Keratinocyte (primary cell): ENCODE results near the gene CBL. TPM values are rescaled to one million over a fixed set of nuclear protein-coding genes. Genes with fewer than 3 reads are reported as not detected.
A peak's percentile ranks its signal among the peaks of the same experiment; 100 is the strongest.

ENCODE experiments used
- DNase-seq: peaks from one replicate; pipeline ENCODE4 v3.0.0-alpha.2; 2011; ENCODE audit warnings: low read depth, missing footprints, low spot score
- FAIRE-seq: peaks from 2 replicates; lab custom pipeline; 2011; peaks lifted over from hg19 to GRCh38; lab: Jason Lieb, UNC
- H2AFZ ChIP-seq: 2 replicates; pipeline ENCODE4 v1.6.0; 2012; ENCODE audit warnings: low read length, control low read depth, inconsistent platforms; ENCODE audit not compliant: control insufficient read depth
- H3K27ac ChIP-seq: 2 replicates; pipeline ENCODE4 v1.5.1; 2011; ENCODE audit warnings: low read length; ENCODE audit not compliant: control insufficient read depth, insufficient read depth
- H3K27me3 ChIP-seq: 3 replicates; pipeline ENCODE4 v1.6.0; 2011; ENCODE audit warnings: low read length; ENCODE audit not compliant: control insufficient read depth, insufficient read depth; ENCODE audit errors: extremely low read depth
- H3K36me3 ChIP-seq, 2 experiments: 2 replicates in 1 of 2; 3 replicates in 1 of 2; pipeline ENCODE4 v1.5.1; 2011; ENCODE audit warnings: low read length in 2 of 2, mild to moderate bottlenecking in 1 of 2; ENCODE audit not compliant: control insufficient read depth in 2 of 2, insufficient read depth in 2 of 2; ENCODE audit errors: extremely low read depth in 1 of 2
- H3K4me1 ChIP-seq: 3 replicates; pipeline ENCODE4 v1.5.1; 2011; ENCODE audit warnings: low read length; ENCODE audit not compliant: control insufficient read depth, insufficient read depth; ENCODE audit errors: extremely low read depth
- H3K4me2 ChIP-seq: 3 replicates; pipeline ENCODE4 v1.6.0; 2011; ENCODE audit warnings: low read depth, low read length; ENCODE audit not compliant: control insufficient read depth, insufficient read depth; ENCODE audit errors: extremely low read depth
- H3K4me3 ChIP-seq, 3 experiments: fragments of 200-600 bp in 1 of 3; sonication (generic) in 1 of 3; 2 replicates in 2 of 3; 3 replicates in 1 of 3; pipeline ENCODE4 v1.5.1; 2011 to 2016; ENCODE audit warnings: low read length in 3 of 3, mild to moderate bottlenecking in 3 of 3, control low read depth in 2 of 3, inconsistent platforms in 1 of 3, low read depth in 1 of 3, mixed read lengths in 1 of 3, mixed run types in 1 of 3, moderate library complexity in 1 of 3; ENCODE audit not compliant: control insufficient read depth in 2 of 3, insufficient read depth in 2 of 3; ENCODE audit errors: extremely low read depth in 1 of 3
- H3K79me2 ChIP-seq: 2 replicates; pipeline ENCODE4 v1.6.0; 2012; ENCODE audit warnings: low read length; ENCODE audit not compliant: control insufficient read depth, insufficient read depth
- H3K9ac ChIP-seq: 3 replicates; pipeline ENCODE4 v1.6.0; 2011; ENCODE audit warnings: low read length; ENCODE audit not compliant: control insufficient read depth, insufficient read depth; ENCODE audit errors: extremely low read depth
- H3K9me1 ChIP-seq: 3 replicates; pipeline ENCODE4 v1.6.0; 2011; ENCODE audit warnings: low read length; ENCODE audit not compliant: control insufficient read depth, insufficient read depth; ENCODE audit errors: extremely low read depth
- H3K9me3 ChIP-seq: 2 replicates; pipeline ENCODE4 v1.5.1; 2012; ENCODE audit warnings: low read depth, low read length; ENCODE audit not compliant: control insufficient read depth
- H4K20me1 ChIP-seq: 3 replicates; pipeline ENCODE4 v1.6.0; 2011; ENCODE audit warnings: low read length; ENCODE audit not compliant: control insufficient read depth, insufficient read depth; ENCODE audit errors: extremely low read depth
- CTCF ChIP-seq, 3 experiments: IDR thresholded peaks in 1 of 3; conservative IDR thresholded peaks in 1 of 3; optimal IDR thresholded peaks in 1 of 3; 2 replicates in 2 of 3; 3 replicates in 1 of 3; pipeline versions ENCODE3 to v1.5.1; 2011; ENCODE audit warnings: low read length in 3 of 3, mild to moderate bottlenecking in 3 of 3, moderate library complexity in 2 of 3, control low read depth in 1 of 3, inconsistent platforms in 1 of 3; ENCODE audit not compliant: insufficient read depth in 2 of 3; ENCODE audit errors: extremely low read depth in 1 of 3
- EZH2 ChIP-seq: IDR thresholded peaks from one replicate; pipeline ENCODE4 v1.6.1; 2012; ENCODE audit warnings: inconsistent platforms, mild to moderate bottlenecking, low read length, moderate library complexity
- dilution Hi-C: fragments of 300-500 bp; cut with MboI; formaldehyde crosslinking; loops from one replicate; pipeline ENCODE4 v1.7.0; 2020; ENCODE audit warnings: low sequenced_read_pairs; ENCODE audit not compliant: extremely low pct_ligation_motif_present
- polyA plus RNA-seq, 5 experiments: library from polyadenylated mRNA; depleted of rRNA in 3 of 5; stranded (reverse) in 3 of 5; stranded (forward) in 1 of 5; unstranded in 1 of 5; fragments of >200 nt; gene quantifications; 1 replicate in 1 of 5; 2 replicates in 3 of 5; 3 replicates in 1 of 5; pipeline versions ENCODE4 v1.2.1 to v1.2.3, GENCODE V29; 2011 to 2012; ENCODE audit warnings: missing spikeins in 2 of 5, low read depth in 1 of 5, low replicate concordance in 1 of 5
- small RNA-seq, 3 experiments: library from RNA; depleted of rRNA; stranded (forward); fragments of <200 nt; gene quantifications; one replicate each; pipeline ENCODE3, GENCODE V24; 2012; ENCODE audit warnings: low read depth in 3 of 3, low replicate concordance in 1 of 3; ENCODE audit not compliant: insufficient read length in 3 of 3

Gene CBL
- polyA plus RNA-seq, 1 donor (not counting 4 experiments of a cell fraction or from before 2014, with no cell fraction given): 14.1 TPM

- Histone ChIP-seq H3K4me1 (peaks cover 31% of the 10 kb centered on the region), H2AFZ (no peak overlapping the region), H3K27ac (no peak overlapping the region), H3K9ac (no peak overlapping the region), H3K9me1 (no peaks in the 10 kb centered on the region), H3K36me3 (no peaks in the 10 kb centered on the region), H3K79me2 (no peaks in the 10 kb centered on the region), H3K9me3 (no peaks in the 10 kb centered on the region), H4K20me1 (no peaks in the 10 kb centered on the region), H3K4me2 (peak overlapping the region; percentile 94), H3K27me3 (no peaks in the 10 kb centered on the region), H3K4me3 (no peak overlapping the region)
- dilution Hi-C loops: no loop called here
- FAIRE-seq (no peak), DNase-seq (no peak)
- TF ChIP-seq EZH2 (no peak), CTCF (optimal IDR thresholded peaks at IDR 0.05 in 1 of 3, IDR thresholded peaks at IDR 0.05 in 1 of 3, conservative IDR thresholded peaks at IDR 0.05 in 1 of 3; ENCODE audit: extremely low read depth in 1 of 3, insufficient read depth in 2 of 3, low read length in 3 of 3) (no peak)
These were observed 150.9 kb downstream of the CBL start for GRCh38 chr11:119357074-119357473.

Small RNAs within 50 kb of the gene (small RNA-seq; reads per million reads assigned to genes)
- gene RF01225: 0 reads per million in 3 experiments
- gene RNU6-262P: 0 reads per million in 3 experiments

Other genes with a start within 250 kb of the CBL start
- not detected in 3 replicates for gene FOXR1, start 234.6 kb upstream of the CBL start, polyA plus RNA-seq
- 11.9 to 22.6 TPM (median 14.9 TPM) in 3 replicates for gene CENATAC, start 208.2 kb upstream of the CBL start, polyA plus RNA-seq
- 650 to 2,463 TPM (median 978 TPM) in 3 replicates for gene RPS25, start 188.0 kb upstream of the CBL start, polyA plus RNA-seq
- 113 to 121 TPM (median 119 TPM) in 3 replicates for gene TRAPPC4, start 187.6 kb upstream of the CBL start, polyA plus RNA-seq
- gene SLC37A4, start 175.5 kb upstream of the CBL start, polyA plus RNA-seq: 17.0 to 25.0 TPM (median 20.2 TPM) in 3 replicates
- 103 to 170 TPM (median 119 TPM) in 3 replicates for gene HYOU1, start 149.1 kb upstream of the CBL start, polyA plus RNA-seq
- gene VPS11, start 138.5 kb upstream of the CBL start, polyA plus RNA-seq: 9.0 to 18.9 TPM (median 12.1 TPM) in 3 replicates
- 43.5 to 52.0 TPM (median 48.7 TPM) in 3 replicates for gene HMBS, start 121.5 kb upstream of the CBL start, polyA plus RNA-seq
- 59.7 to 75.4 TPM (median 60.4 TPM) in 3 replicates for gene DPAGT1, start 104.5 kb upstream of the CBL start, polyA plus RNA-seq
- 2.8 to 3.6 TPM (median 2.9 TPM) in 3 replicates for gene C2CD2L, start 99.0 kb upstream of the CBL start, polyA plus RNA-seq
- gene HINFP, start 84.8 kb upstream of the CBL start, polyA plus RNA-seq: 15.6 to 21.9 TPM (median 18.5 TPM) in 3 replicates
- gene ABCG4, start 57.3 kb upstream of the CBL start, polyA plus RNA-seq: 0.14 to 0.27 TPM (median 0.21 TPM) in 3 replicates
- gene NLRX1, start 37.6 kb upstream of the CBL start, polyA plus RNA-seq: 8.1 to 11.3 TPM (median 9.0 TPM) in 3 replicates
- not detected in 3 replicates for gene NHERF4, start 20.9 kb upstream of the CBL start, polyA plus RNA-seq
- gene MCAM, start 110.8 kb downstream of the CBL start, polyA plus RNA-seq: 8.5 to 12.1 TPM (median 10.5 TPM) in 3 replicates
- gene RNF26, start 128.2 kb downstream of the CBL start, polyA plus RNA-seq: 9.1 to 27.7 TPM (median 13.2 TPM) in 3 replicates
- 0.04 TPM in 1 of 3 replicates, not detected in the others for gene C1QTNF5, start 134.5 kb downstream of the CBL start, polyA plus RNA-seq
- gene MFRP, start 140.4 kb downstream of the CBL start, polyA plus RNA-seq: not detected in 3 replicates
- gene USP2, start 175.4 kb downstream of the CBL start, polyA plus RNA-seq: 0.35 to 0.49 TPM (median 0.46 TPM) in 3 replicates
- 2.4 to 5.7 TPM (median 5.0 TPM) in 3 replicates for gene THY1, start 216.8 kb downstream of the CBL start, polyA plus RNA-seq